ENCODE measurements around the gene VRK3. TPM values are rescaled to one million over a fixed set of nuclear protein-coding genes. Genes with fewer than 3 reads are reported as not detected.

VRK3 gene
- total and polyA plus RNA-seq, 2 donors (not counting 1 experiment from before 2014, with no cell fraction given) = 26.9 to 40.6 TPM

DNA sequence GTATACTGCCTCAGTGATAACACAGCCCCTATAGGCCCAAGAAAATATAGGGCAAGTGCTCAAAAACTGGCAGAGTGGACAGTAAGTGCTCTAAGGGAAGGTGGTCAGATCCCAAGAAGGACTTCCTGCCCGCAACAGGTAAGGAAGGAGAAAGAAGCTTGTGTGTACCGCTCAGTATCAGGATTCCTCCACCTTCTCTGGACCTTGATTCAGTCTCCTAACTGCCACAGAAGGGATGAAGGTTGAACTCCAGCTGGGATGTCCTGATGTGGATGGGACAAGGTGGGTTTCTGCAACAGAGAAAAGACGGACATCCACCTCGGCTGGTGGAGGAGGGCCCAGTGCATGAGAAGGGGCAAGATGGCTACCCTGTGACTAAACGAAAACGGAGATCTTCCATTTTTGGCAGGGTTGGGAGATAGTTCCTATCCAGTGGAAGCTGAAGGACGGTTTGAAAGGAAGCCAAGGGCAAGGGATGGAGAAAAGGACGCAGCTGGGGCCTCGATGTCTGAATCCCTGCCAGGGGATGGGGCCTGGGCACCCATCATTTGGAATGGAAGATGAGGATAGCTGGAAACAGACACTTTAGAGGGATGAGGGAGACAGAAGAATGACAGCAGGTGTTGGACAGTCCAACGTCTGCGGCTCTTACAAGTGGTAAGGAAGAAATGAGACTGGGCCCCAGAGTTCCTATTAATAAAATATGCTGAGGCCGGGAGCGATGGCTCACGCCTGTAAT lies 97.5 kb downstream of the VRK3 start:
- H3K4me3 ChIP-seq (replicated peaks in 1 of 4; ENCODE audit: control extremely low read depth in 1 of 4, insufficient read depth in 1 of 4, low read depth in 3 of 4, low read length in 4 of 4) = peak overlapping the region in 2 of 4 experiments; percentile 8 to 95

DNA sequence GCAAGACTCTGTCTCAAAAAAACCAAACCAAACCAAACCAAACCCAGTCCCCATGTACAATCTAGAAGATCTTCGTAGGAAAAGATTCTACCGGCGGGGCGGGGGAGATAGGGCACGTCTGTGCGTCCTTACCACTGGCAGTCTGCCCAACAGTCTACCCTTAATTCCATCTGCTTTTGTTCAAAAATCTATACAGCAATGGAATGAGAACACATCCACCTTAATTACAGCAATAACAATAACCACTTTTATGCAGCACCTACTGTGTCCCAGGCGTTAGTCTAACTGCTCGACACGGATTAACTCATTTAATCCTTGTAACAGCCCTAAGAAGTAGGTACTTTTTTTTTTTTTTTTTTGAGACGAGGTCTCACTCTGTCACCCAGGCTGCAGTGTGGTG lies 98.7 kb downstream of the VRK3 start:
- Histone ChIP-seq H3K27ac (ENCODE audit: insufficient read depth, low read length) (no peak overlapping the region), H3K79me2 (ENCODE audit: control insufficient read depth, insufficient read depth, low read length) (peaks cover 69% of the 10 kb centered on the region), H3K4me2 (ENCODE audit: extremely low read depth, insufficient read depth, low read length) (no peak overlapping the region), H2AFZ (ENCODE audit: low read length) (no peak overlapping the region), H3K9me3 (ENCODE audit: control insufficient read depth, insufficient read depth, low read depth, low read length) (no peaks in the 10 kb centered on the region), H3K36me3 (ENCODE audit: control insufficient read depth, insufficient read depth, low read length) (peaks cover 24% of the 10 kb centered on the region), H4K20me1 (ENCODE audit: control insufficient read depth, extremely low read depth, insufficient read depth, low read length) (no peaks in the 10 kb centered on the region), H3K9ac (ENCODE audit: insufficient read depth, low read length) (no peak overlapping the region), H3K27me3 (ENCODE audit: control insufficient read depth, insufficient read depth, low read length) (no peaks in the 10 kb centered on the region), H3K4me1 (ENCODE audit: control insufficient read depth, extremely low read depth, insufficient read depth, low read length) (peaks cover 15% of the 10 kb centered on the region), H3K4me3 (replicated peaks in 1 of 4; ENCODE audit: control extremely low read depth in 1 of 4, insufficient read depth in 1 of 4, low read depth in 3 of 4, low read length in 4 of 4) (no peak overlapping the region)
- TF ChIP-seq EZH2 (IDR thresholded peaks at IDR 0.05; ENCODE audit: low read length, missing control alignments) = no peak
- TF ChIP-seq, protein P1, sequence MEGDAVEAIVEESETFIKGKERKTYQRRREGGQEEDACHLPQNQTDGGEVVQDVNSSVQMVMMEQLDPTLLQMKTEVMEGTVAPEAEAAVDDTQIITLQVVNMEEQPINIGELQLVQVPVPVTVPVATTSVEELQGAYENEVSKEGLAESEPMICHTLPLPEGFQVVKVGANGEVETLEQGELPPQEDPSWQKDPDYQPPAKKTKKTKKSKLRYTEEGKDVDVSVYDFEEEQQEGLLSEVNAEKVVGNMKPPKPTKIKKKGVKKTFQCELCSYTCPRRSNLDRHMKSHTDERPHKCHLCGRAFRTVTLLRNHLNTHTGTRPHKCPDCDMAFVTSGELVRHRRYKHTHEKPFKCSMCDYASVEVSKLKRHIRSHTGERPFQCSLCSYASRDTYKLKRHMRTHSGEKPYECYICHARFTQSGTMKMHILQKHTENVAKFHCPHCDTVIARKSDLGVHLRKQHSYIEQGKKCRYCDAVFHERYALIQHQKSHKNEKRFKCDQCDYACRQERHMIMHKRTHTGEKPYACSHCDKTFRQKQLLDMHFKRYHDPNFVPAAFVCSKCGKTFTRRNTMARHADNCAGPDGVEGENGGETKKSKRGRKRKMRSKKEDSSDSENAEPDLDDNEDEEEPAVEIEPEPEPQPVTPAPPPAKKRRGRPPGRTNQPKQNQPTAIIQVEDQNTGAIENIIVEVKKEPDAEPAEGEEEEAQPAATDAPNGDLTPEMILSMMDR (conservative IDR thresholded peaks at IDR 0.05 in 1 of 2, IDR thresholded peaks at IDR 0.05 in 1 of 2; ENCODE audit: low read depth in 1 of 2, low read length in 2 of 2) = no peak
- no peak for DNase-seq (ENCODE audit: low read depth in 2 of 2)

More for the DNA sequence above, 97.5 kb downstream of the VRK3 start:
- DNase-seq (ENCODE audit: low read depth in 2 of 2) = no peak
- Histone ChIP-seq H3K4me2 (ENCODE audit: extremely low read depth, insufficient read depth, low read length) (peak overlapping the region; percentile 70), H3K9ac (ENCODE audit: insufficient read depth, low read length) (no peak overlapping the region), H4K20me1 (ENCODE audit: control insufficient read depth, extremely low read depth, insufficient read depth, low read length) (no peaks in the 10 kb centered on the region), H3K9me3 (ENCODE audit: control insufficient read depth, insufficient read depth, low read depth, low read length) (no peaks in the 10 kb centered on the region), H3K4me1 (ENCODE audit: control insufficient read depth, extremely low read depth, insufficient read depth, low read length) (peaks cover 12% of the 10 kb centered on the region), H3K27ac (ENCODE audit: insufficient read depth, low read length) (no peak overlapping the region), H3K27me3 (ENCODE audit: control insufficient read depth, insufficient read depth, low read length) (no peaks in the 10 kb centered on the region), H3K79me2 (ENCODE audit: control insufficient read depth, insufficient read depth, low read length) (peaks cover 59% of the 10 kb centered on the region), H3K36me3 (ENCODE audit: control insufficient read depth, insufficient read depth, low read length) (peaks cover 23% of the 10 kb centered on the region), H2AFZ (ENCODE audit: low read length) (no peak overlapping the region)
- TF ChIP-seq EZH2 (IDR thresholded peaks at IDR 0.05; ENCODE audit: low read length, missing control alignments) = no peak
- TF ChIP-seq, protein P1 (conservative IDR thresholded peaks at IDR 0.05 in 1 of 2, IDR thresholded peaks at IDR 0.05 in 1 of 2; ENCODE audit: low read depth in 1 of 2, low read length in 2 of 2) = no peak

Other genes starting within 250 kb of the VRK3 start
- gene FUZ, start 212.1 kb downstream of the VRK3 start, total RNA-seq = 32.9 and 34.3 TPM in 2 replicates
- 8.4 and 11.4 TPM in 2 replicates for gene FUZ, start 212.1 kb downstream of the VRK3 start, polyA plus RNA-seq
- 10.0 and 11.2 TPM in 2 replicates for gene MED25, start 207.1 kb downstream of the VRK3 start, total RNA-seq
- gene MED25, start 207.1 kb downstream of the VRK3 start, polyA plus RNA-seq = 20.2 and 28.6 TPM in 2 replicates
- 35.2 and 56.0 TPM in 2 replicates for gene PTOV1, start 174.2 kb downstream of the VRK3 start, total RNA-seq
- 41.1 and 48.0 TPM in 2 replicates for gene PTOV1, start 174.2 kb downstream of the VRK3 start, polyA plus RNA-seq
- gene PNKP, start 157.8 kb downstream of the VRK3 start, total RNA-seq = 21.1 and 32.9 TPM in 2 replicates
- gene PNKP, start 157.8 kb downstream of the VRK3 start, polyA plus RNA-seq = 11.0 and 17.0 TPM in 2 replicates
- gene AKT1S1, start 148.0 kb downstream of the VRK3 start, total RNA-seq = 9.2 and 12.2 TPM in 2 replicates
- 37.4 and 51.3 TPM in 2 replicates for gene AKT1S1, start 148.0 kb downstream of the VRK3 start, polyA plus RNA-seq
- 10.0 and 19.5 TPM in 2 replicates for gene TBC1D17, start 147.7 kb downstream of the VRK3 start, total RNA-seq
- 32.5 and 34.2 TPM in 2 replicates for gene TBC1D17, start 147.7 kb downstream of the VRK3 start, polyA plus RNA-seq
- 1.2 and 1.5 TPM in 2 replicates for gene IL4I1, start 128.5 kb downstream of the VRK3 start, total RNA-seq
- 0.09 and 0.21 TPM in 2 replicates for gene IL4I1, start 128.5 kb downstream of the VRK3 start, polyA plus RNA-seq
- 7.9 and 8.5 TPM in 2 replicates for gene ATF5, start 96.2 kb downstream of the VRK3 start, total RNA-seq
- gene ATF5, start 96.2 kb downstream of the VRK3 start, polyA plus RNA-seq = 7.4 and 21.0 TPM in 2 replicates
- gene NUP62, start 95.9 kb downstream of the VRK3 start, total RNA-seq = 14.9 and 20.8 TPM in 2 replicates
- 8.9 and 17.0 TPM in 2 replicates for gene NUP62, start 95.9 kb downstream of the VRK3 start, polyA plus RNA-seq
- gene SIGLEC11, start 64.2 kb downstream of the VRK3 start, total RNA-seq = not detected in 2 replicates
- not detected in 2 replicates for gene SIGLEC11, start 64.2 kb downstream of the VRK3 start, polyA plus RNA-seq
- gene ZNF473, start 633 bp upstream of the VRK3 start, total RNA-seq = 5.9 and 6.4 TPM in 2 replicates
- 5.0 and 5.7 TPM in 2 replicates for gene ZNF473, start 633 bp upstream of the VRK3 start, polyA plus RNA-seq
- not detected in 2 replicates for gene IZUMO2, start 137.9 kb upstream of the VRK3 start, total RNA-seq
- gene IZUMO2, start 137.9 kb upstream of the VRK3 start, polyA plus RNA-seq = not detected in 2 replicates
- gene MYH14, start 178.2 kb upstream of the VRK3 start, total RNA-seq = not detected in 2 replicates
- gene MYH14, start 178.2 kb upstream of the VRK3 start, polyA plus RNA-seq = not detected in 2 replicates